Astrocyte of the cerebellum (primary cell): ENCODE measurements around the gene PROSER3.

ENCODE experiments used
- DNase-seq: peaks from one replicate; pipeline ENCODE4 v3.0.0-alpha.2; 2011; ENCODE audit warnings: low read depth
- H3K4me3 ChIP-seq: 2 replicates; pipeline ENCODE4 v1.5.1; 2011; ENCODE audit warnings: mild to moderate bottlenecking, low read depth, low read length, moderate library complexity
- in situ Hi-C: cut with HindIII; loops from 2 replicates; pipeline ENCODE4 v1.10.0; 2017; ENCODE audit warnings: low sequenced_read_pairs
- TF ChIP-seq, protein P1 (sequence below): IDR thresholded peaks from 2 replicates; pipeline ENCODE4 v1.5.1; 2012; ENCODE audit warnings: low read length, low read depth, moderate library complexity, mild to moderate bottlenecking; ENCODE audit errors: missing control alignments

PROSER3 gene

DNA sequence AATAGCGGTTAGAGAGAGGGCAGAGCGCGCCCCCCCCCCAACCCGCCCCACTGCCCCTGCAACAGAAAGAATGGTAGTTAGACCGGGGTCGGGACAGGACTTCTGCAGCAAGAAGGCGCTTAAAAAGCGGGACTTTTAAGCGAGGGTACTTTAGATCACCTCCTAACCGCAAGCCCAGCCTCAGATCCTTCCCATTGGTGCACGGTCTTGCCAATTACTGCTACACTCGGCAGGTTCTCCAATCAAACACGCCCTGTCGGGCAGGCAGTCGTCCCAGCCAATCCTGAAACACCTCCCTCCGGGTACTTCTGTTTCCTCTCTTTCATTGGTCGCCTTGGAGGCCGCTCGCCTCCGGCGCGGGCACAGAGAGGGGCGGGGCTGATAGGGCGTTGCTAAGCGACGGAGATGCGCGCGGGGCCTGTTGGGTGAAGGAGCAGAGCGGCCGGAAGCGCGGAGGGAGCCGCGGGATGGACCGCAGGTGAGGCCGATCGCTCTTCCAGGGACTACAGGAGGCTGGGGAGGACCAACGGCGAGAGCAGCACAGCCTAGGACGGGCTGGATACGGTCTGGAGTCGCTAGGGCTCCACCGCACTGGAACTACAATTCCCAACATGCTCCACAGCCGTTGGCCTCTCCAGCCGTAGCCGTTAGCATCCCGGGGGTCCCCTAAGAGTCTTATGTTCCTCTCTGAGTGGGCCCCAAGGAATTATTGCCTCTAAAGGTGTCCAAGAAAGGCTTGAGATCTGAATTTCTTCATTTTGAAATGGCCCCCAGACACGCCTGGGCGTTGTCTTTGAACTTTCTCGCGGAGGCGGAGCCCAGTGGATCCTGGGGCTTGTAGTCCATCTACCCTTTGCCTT is at the start of gene PROSER3:
Gene PROSER3 (plus strand): TSS at position 428 of the 860 bp plus-strand sequence. CDS start 40 bp downstream, at position 468.
- peak within 1 kb of the TSS; percentile 94 for H3K4me3 ChIP-seq
- peak; percentile 99 for DNase-seq
- TF ChIP-seq, protein P1, sequence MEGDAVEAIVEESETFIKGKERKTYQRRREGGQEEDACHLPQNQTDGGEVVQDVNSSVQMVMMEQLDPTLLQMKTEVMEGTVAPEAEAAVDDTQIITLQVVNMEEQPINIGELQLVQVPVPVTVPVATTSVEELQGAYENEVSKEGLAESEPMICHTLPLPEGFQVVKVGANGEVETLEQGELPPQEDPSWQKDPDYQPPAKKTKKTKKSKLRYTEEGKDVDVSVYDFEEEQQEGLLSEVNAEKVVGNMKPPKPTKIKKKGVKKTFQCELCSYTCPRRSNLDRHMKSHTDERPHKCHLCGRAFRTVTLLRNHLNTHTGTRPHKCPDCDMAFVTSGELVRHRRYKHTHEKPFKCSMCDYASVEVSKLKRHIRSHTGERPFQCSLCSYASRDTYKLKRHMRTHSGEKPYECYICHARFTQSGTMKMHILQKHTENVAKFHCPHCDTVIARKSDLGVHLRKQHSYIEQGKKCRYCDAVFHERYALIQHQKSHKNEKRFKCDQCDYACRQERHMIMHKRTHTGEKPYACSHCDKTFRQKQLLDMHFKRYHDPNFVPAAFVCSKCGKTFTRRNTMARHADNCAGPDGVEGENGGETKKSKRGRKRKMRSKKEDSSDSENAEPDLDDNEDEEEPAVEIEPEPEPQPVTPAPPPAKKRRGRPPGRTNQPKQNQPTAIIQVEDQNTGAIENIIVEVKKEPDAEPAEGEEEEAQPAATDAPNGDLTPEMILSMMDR: no peak
- in situ Hi-C loops: no loop called here

DNA sequence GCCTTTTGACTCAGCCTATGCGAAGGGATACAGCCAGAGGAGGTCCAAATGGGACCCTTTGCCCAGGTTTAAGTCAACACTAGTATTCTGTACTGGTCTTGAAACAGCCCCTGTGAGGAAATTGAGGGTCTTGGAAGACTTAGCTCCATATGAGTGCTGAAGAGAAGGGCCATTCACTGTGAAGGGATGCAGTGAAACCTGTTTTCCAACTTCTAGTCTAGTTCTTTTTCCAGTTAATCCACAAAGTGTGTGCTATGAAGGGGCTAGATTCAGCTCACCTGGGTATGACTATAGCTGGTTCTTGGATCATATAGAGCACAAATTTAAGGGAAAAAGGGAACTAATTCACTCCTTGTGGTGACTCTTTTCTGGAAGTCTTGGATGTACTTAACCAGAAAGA is 49.6 kb upstream of the PROSER3 start:
- H3K4me3 ChIP-seq: no peak overlapping the region
- in situ Hi-C loops: no loop called here
- DNase-seq: no peak
- TF ChIP-seq, protein P1: no peak

DNA sequence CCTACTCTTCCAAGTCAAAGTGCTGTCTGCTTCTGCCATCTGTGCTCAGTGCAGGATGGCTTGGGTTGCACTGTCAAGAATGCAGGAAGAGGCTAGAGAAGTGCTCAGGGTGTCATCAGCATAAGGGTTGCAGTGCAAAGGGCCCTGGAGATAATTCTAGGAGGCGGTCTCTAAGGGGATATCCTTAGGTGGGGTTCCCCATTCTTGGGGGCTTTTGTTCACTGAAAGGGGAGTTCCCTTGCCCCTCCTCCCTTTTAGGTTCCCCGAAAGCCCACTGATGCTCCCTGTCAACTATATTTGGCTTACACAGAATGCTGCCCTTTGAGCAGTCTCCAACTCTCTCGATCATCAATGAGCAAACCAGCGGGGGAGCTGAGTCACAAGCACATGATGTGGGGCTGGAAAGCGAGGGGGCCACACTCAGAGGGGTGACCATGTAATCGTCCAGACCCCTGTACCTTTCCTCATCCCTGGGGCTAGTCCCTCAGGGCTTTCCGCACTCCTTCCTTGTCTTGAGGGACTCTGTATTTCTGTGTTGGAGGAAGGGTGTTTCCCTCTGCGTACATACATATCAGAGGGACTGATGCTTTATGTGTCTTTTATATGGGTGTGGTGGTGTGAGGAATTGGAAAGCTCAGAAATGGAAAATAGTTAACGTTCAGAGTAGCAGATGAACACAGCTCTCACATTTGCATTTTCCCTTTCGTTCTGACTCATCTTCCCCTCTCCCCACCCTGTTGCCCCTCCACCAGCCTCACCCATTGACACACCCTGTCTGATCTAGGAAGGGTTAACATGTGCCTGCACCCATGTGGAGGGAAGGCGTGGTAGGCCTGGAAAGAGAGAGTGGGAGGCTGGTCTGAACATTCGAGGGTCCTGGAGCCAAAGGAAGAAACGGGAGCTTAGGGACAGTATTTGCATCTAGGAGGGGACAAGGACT is 46.9 kb upstream of the PROSER3 start:
- TF ChIP-seq, protein P1: no peak
- no peak overlapping the region for H3K4me3 ChIP-seq
- DNase-seq: no peak
- in situ Hi-C loops: no loop called here

DNA sequence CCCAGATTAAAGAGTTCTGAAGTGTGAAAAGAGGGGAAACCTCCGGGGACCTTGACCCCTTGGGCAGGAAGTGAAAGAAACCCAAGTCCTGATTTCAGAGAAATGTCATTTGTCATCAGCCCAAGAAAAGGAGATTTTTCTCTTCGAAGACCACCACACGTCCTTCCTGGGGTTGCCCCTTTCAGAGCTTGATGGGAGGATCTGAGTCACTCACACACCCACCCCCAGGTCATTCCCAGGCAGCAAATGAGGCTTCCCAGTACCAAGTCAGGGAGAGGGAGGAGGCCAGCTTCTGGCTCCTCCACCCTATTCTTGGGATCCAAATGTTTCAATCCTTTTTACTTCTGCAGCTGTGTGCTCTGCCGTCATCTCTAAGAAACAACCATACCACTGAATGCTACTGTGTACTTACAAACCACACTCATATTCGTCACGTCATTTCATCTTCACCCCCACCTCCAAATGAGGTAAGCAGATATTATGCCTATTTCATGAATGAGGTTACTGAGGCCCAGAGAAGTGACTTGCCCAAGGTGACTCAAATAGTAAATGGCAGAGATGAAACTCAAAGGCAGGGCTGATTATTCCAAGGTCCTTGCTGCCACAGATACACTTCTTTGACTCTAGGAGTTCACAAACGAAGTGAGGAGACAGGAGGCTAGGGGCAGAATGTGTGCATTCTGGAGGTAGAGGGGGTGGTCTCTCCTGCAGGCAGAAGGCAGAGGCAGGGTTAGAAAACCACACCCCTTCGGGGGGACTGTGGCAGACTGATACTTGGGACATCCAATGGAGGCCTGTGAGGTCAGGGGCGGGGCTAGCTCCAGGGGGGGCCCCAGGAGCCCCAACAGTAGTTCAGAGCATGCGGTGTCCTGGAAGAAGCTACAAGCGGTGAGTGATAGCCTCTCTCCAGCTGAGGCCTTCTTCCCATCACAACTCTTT is 45.1 kb upstream of the PROSER3 start:
- H3K4me3 ChIP-seq: no peak overlapping the region
- DNase-seq: no peak
- in situ Hi-C loops: no loop called here
- TF ChIP-seq, protein P1: no peak

DNA sequence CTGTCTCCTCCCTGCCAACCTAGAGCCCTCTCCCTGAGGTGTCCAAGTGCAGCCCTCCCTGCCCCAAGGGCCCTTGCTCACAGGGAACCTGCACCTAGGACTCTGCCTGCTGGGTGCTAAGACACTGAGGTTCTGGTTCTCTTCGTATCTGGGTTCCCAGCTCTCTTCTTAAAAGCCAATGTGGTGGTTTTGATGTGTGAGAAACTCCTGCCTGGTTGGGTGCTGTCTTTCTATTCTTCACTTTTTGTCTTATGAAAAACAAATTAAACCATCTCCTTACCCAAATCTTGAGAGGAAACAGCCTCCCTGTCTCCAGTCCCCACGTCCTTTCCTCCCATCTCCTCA is 44.5 kb upstream of the PROSER3 start:
- no peak for DNase-seq
- in situ Hi-C loops: no loop called here
- H3K4me3 ChIP-seq: no peak overlapping the region
- TF ChIP-seq, protein P1: no peak
